ENCODE results near the gene FNBP1.

The FNBP1 gene

DNA sequence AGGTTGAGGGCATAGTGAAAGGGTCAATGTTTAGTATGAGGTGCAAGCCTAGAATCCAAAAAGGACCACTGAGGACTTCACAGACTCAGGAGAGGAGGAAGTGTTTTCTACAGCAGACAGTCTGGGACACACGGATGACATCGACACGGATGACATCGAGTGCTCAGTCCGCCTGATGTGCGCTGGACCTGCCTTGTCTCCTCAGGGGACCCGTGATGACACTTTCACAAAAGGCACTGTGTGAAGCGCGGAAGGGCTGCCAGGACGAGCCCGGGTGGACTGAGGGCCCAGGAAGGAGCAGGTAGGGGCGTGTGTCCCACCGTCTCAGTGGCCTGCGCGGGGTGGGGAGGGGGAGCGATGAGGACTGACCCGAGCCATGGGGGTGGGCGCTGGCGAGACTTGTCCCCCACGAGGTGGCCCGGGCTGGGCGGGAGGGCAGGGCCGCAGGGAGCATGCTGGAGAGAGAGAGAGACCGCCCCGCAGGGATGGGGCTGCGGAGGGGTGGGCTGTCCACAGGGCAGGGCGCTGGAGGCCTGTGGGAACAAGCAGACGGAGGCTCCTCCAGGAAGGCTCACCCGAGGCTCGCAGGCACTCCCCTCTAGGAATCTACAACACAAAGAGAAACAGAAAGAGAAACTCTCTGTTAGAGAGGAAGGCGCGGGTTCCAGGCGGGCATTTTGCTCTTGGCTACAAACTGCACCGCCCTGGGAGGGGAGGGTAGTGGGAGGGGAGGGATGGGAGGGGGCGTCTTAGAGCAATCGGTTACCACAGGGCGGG, 152.9 kb downstream of the FNBP1 start:
- TF ChIP-seq, protein P1, sequence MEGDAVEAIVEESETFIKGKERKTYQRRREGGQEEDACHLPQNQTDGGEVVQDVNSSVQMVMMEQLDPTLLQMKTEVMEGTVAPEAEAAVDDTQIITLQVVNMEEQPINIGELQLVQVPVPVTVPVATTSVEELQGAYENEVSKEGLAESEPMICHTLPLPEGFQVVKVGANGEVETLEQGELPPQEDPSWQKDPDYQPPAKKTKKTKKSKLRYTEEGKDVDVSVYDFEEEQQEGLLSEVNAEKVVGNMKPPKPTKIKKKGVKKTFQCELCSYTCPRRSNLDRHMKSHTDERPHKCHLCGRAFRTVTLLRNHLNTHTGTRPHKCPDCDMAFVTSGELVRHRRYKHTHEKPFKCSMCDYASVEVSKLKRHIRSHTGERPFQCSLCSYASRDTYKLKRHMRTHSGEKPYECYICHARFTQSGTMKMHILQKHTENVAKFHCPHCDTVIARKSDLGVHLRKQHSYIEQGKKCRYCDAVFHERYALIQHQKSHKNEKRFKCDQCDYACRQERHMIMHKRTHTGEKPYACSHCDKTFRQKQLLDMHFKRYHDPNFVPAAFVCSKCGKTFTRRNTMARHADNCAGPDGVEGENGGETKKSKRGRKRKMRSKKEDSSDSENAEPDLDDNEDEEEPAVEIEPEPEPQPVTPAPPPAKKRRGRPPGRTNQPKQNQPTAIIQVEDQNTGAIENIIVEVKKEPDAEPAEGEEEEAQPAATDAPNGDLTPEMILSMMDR (IDR thresholded peaks at IDR 0.05; ENCODE audit: insufficient read depth, low read length): no peak
- TF ChIP-seq SPI1 (IDR thresholded peaks at IDR 0.05; ENCODE audit: borderline replicate concordance, low read depth): peak; percentile 16; the same call in 1 of the 2 replicates
- peak; percentile 64 to 93 for DNase-seq (ENCODE audit: low read depth in 1 of 2, low spot score in 1 of 2)
- Histone ChIP-seq H3K27ac (replicated peaks) (peak overlapping the region; percentile 94), H3K27me3 (ENCODE audit: insufficient read depth, poor library complexity, severe bottlenecking) (no peaks in the 10 kb centered on the region), H3K4me3 (replicated peaks; ENCODE audit: insufficient read depth, low read length) (peak overlapping the region; percentile 39)

DNA sequence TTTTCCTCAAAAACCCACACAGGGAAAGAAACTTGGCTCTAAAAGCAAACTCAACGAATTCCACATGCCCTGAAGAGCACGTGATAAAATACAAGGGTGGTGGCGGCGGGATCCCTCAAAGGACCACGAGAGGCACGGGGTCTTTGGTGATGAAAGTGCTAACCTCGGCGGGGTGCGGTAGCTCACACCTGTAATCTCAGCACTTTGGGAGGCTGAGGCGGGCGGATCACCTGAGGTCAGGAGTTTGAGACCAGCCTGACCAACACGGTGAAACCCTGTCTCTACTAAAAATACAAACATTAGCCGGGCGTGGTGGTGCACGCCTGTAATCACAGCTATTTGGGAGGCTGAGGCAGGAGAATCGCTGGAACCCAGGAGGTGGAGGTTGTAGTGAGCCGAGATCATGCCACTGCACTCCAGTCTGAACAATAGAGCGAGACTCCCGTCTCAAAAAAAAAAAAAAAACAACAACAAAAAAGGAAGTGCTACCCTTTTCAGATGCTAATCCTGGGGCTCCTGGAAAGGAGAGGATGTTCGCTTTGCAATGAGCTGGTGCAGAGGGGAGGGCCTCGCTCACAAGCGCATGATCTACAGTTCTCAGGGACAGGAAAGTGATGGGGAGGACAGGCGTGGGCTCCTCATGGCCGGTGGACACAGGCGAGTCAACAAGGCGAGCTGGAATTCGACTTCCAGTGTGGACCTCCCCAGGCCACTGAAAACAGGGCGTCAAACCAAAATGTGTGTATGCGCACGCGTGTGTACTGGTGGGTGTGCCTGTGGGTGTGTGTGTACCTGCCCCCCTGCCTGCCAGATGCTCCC, 153.7 kb downstream of the FNBP1 start:
- Histone ChIP-seq H3K4me3 (replicated peaks; ENCODE audit: insufficient read depth, low read length) (peak overlapping the region; percentile 39), H3K27ac (replicated peaks) (peak overlapping the region; percentile 94), H3K27me3 (ENCODE audit: insufficient read depth, poor library complexity, severe bottlenecking) (no peaks in the 10 kb centered on the region)
- TF ChIP-seq, protein P2, sequence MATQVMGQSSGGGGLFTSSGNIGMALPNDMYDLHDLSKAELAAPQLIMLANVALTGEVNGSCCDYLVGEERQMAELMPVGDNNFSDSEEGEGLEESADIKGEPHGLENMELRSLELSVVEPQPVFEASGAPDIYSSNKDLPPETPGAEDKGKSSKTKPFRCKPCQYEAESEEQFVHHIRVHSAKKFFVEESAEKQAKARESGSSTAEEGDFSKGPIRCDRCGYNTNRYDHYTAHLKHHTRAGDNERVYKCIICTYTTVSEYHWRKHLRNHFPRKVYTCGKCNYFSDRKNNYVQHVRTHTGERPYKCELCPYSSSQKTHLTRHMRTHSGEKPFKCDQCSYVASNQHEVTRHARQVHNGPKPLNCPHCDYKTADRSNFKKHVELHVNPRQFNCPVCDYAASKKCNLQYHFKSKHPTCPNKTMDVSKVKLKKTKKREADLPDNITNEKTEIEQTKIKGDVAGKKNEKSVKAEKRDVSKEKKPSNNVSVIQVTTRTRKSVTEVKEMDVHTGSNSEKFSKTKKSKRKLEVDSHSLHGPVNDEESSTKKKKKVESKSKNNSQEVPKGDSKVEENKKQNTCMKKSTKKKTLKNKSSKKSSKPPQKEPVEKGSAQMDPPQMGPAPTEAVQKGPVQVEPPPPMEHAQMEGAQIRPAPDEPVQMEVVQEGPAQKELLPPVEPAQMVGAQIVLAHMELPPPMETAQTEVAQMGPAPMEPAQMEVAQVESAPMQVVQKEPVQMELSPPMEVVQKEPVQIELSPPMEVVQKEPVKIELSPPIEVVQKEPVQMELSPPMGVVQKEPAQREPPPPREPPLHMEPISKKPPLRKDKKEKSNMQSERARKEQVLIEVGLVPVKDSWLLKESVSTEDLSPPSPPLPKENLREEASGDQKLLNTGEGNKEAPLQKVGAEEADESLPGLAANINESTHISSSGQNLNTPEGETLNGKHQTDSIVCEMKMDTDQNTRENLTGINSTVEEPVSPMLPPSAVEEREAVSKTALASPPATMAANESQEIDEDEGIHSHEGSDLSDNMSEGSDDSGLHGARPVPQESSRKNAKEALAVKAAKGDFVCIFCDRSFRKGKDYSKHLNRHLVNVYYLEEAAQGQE (IDR thresholded peaks at IDR 0.05; ENCODE audit: insufficient replicate concordance, low read depth): no peak
- TF ChIP-seq SPI1 (IDR thresholded peaks at IDR 0.05; ENCODE audit: borderline replicate concordance, low read depth) (peak; percentile 96), GABPA (IDR thresholded peaks at IDR 0.05; ENCODE audit: low read depth) (no peak)
- peak; percentile 50 to 80 for DNase-seq (ENCODE audit: low read depth in 1 of 2, low spot score in 1 of 2)

DNA sequence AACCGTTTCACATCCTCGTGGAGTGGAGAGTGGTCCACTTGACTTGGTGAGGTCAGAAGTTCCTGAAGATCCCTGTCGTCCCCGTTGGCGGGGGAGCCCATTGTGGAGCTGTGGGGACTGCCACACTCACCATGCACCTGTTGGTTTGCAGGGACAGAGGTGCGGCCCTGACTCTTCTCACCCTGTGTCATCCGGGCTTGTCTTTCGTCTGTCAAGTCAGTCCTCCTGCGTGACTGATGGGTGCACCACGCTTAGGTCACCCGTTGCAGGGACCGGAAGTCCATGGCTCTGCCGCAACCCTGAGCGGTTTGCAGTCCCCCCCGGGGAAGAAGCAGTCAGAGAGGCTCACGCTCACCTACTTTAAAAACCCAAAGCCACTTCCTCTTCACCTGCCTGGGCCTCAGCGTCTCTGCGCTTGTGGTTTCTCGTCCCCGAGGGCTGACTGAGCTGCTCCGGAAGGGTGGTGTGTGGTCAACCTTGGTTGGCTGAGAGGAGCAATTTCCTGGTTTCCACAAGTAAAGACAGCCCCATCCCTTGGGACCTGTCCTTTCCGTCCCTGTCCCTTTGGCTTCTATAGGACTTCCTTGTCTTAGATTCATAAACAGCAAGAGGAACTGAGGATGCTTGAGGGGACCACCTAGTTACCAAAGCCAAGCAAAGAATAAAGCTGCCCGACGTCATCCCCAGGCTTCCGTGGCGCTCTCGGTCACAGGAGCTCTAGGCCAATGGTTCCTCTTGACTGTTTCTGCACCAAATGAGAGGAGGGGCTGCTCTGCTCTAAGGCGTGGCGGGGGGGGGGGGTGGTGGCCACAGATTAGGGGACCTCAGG, 154.5 kb downstream of the FNBP1 start:
- DNase-seq (ENCODE audit: low read depth in 1 of 2, low spot score in 1 of 2): peak; percentile 97 to 99
- peak overlapping the region; percentile 42 for H3K4me3 ChIP-seq (replicated peaks; ENCODE audit: insufficient read depth, low read length)
- TF ChIP-seq, protein P1 (IDR thresholded peaks at IDR 0.05; ENCODE audit: insufficient read depth, low read length): no peak
- TF ChIP-seq POLR2AphosphoS5 (IDR thresholded peaks at IDR 0.05; ENCODE audit: low read depth): peak; percentile 98
- TF ChIP-seq, protein P2 (IDR thresholded peaks at IDR 0.05; ENCODE audit: insufficient replicate concordance, low read depth): peak; percentile 23
- peak; percentile 80 for TF ChIP-seq GABPA (IDR thresholded peaks at IDR 0.05; ENCODE audit: low read depth)
- TF ChIP-seq SPI1 (IDR thresholded peaks at IDR 0.05; ENCODE audit: borderline replicate concordance, low read depth): peak; percentile 96
- H3K27me3 ChIP-seq (ENCODE audit: insufficient read depth, poor library complexity, severe bottlenecking): no peaks in the 10 kb centered on the region
- peak overlapping the region; percentile 94 for H3K27ac ChIP-seq (replicated peaks)
